Activated T-cell treated with anti-CD3 and anti-CD28 coated beads, Interleukin-2, amount 50 U/mL, for 24 hours (primary cell): Measurements from ENCODE around the gene MIB2.
"Not testable (repeated sequence)": the region's sequence is repeated elsewhere in the genome, so short reads cannot be mapped to it uniquely, and the experiment has no call there.

Source experiments
- DNase-seq: peaks from one replicate; pipeline ENCODE4 v3.0.0-alpha.2; 2020
- H3K27ac Mint-ChIP-seq: 2 replicates; pipeline ENCODE4 v1.8.0; 2020; ENCODE audit warnings: mild to moderate bottlenecking, mixed read lengths
- H3K27me3 Mint-ChIP-seq: 2 replicates; pipeline ENCODE4 v1.8.0; 2020; ENCODE audit warnings: mixed read lengths
- H3K36me3 Mint-ChIP-seq: 2 replicates; pipeline ENCODE4 v1.8.0; 2020; ENCODE audit warnings: low read depth, mixed read lengths
- H3K4me1 Mint-ChIP-seq: 2 replicates; pipeline ENCODE4 v1.8.0; 2020; ENCODE audit warnings: low read depth, mixed read lengths
- H3K4me3 Mint-ChIP-seq: 2 replicates; pipeline ENCODE4 v1.8.0; 2020; ENCODE audit warnings: mild to moderate bottlenecking, moderate library complexity, mixed read lengths
- H3K9me3 Mint-ChIP-seq: 2 replicates; pipeline ENCODE4 v1.8.0; 2020; ENCODE audit warnings: mixed read lengths

Gene MIB2

GRCh38 chr1:1593834-1594601 lies 21.3 kb upstream of the MIB2 start:
- H3K36me3 Mint-ChIP-seq = no peaks in the 10 kb centered on the region
- peaks cover 8% of the 10 kb centered on the region for H3K27me3 Mint-ChIP-seq
- H3K27ac Mint-ChIP-seq = no peak overlapping the region
- H3K4me3 Mint-ChIP-seq = no peak overlapping the region
- DNase-seq = no peak
- peaks cover 9% of the 10 kb centered on the region for H3K4me1 Mint-ChIP-seq
- H3K9me3 Mint-ChIP-seq = no peaks in the 10 kb centered on the region

- Mint-ChIP-seq H3K4me1 (peaks cover 12% of the 10 kb centered on the region), H3K4me3 (no peak overlapping the region), H3K27ac (no peak overlapping the region), H3K9me3 (no peaks in the 10 kb centered on the region), H3K36me3 (no peaks in the 10 kb centered on the region), H3K27me3 (peaks cover 10% of the 10 kb centered on the region)
- no peak for DNase-seq
These were observed 20.6 kb upstream of the MIB2 start for GRCh38 chr1:1594602-1595260.

GRCh38 chr1:1595341-1595740 lies 20.0 kb upstream of the MIB2 start:
- not testable (repeated sequence) for DNase-seq, H3K27ac Mint-ChIP-seq, H3K4me3 Mint-ChIP-seq, H3K9me3 Mint-ChIP-seq, H3K36me3 Mint-ChIP-seq, H3K27me3 Mint-ChIP-seq
- H3K4me1 Mint-ChIP-seq = peaks cover 12% of the 10 kb centered on the region

- Mint-ChIP-seq H3K36me3 (no peaks in the 10 kb centered on the region), H3K27me3 (peaks cover 10% of the 10 kb centered on the region), H3K9me3 (no peaks in the 10 kb centered on the region), H3K4me1 (peaks cover 14% of the 10 kb centered on the region), H3K4me3 (no peak overlapping the region), H3K27ac (no peak overlapping the region)
- no peak for DNase-seq
These were observed 18.6 kb upstream of the MIB2 start for GRCh38 chr1:1596493-1597274.

GRCh38 chr1:1597275-1597930 lies 17.9 kb upstream of the MIB2 start:
- no peak for DNase-seq
- H3K27ac Mint-ChIP-seq = no peak overlapping the region
- H3K36me3 Mint-ChIP-seq = no peaks in the 10 kb centered on the region
- H3K9me3 Mint-ChIP-seq = no peaks in the 10 kb centered on the region
- peaks cover 14% of the 10 kb centered on the region for H3K4me1 Mint-ChIP-seq
- H3K27me3 Mint-ChIP-seq = peaks cover 10% of the 10 kb centered on the region
- H3K4me3 Mint-ChIP-seq = peak overlapping the region; percentile 21

GRCh38 chr1:1598051-1598719 lies 17.1 kb upstream of the MIB2 start:
- no peak for DNase-seq
- peaks cover 14% of the 10 kb centered on the region for H3K4me1 Mint-ChIP-seq
- no peaks in the 10 kb centered on the region for H3K9me3 Mint-ChIP-seq
- H3K27me3 Mint-ChIP-seq = peaks cover 10% of the 10 kb centered on the region
- H3K36me3 Mint-ChIP-seq = no peaks in the 10 kb centered on the region
- H3K4me3 Mint-ChIP-seq = peak overlapping the region; percentile 66
- H3K27ac Mint-ChIP-seq = no peak overlapping the region

GRCh38 chr1:1598720-1599029 lies 16.6 kb upstream of the MIB2 start:
- H3K4me1 Mint-ChIP-seq = peaks cover 14% of the 10 kb centered on the region
- no peaks in the 10 kb centered on the region for H3K9me3 Mint-ChIP-seq
- peak overlapping the region; percentile 66 for H3K4me3 Mint-ChIP-seq
- H3K27me3 Mint-ChIP-seq = peaks cover 10% of the 10 kb centered on the region
- H3K36me3 Mint-ChIP-seq = no peaks in the 10 kb centered on the region
- DNase-seq = no peak
- no peak overlapping the region for H3K27ac Mint-ChIP-seq

GRCh38 chr1:1599030-1599934 lies 16.0 kb upstream of the MIB2 start:
- H3K36me3 Mint-ChIP-seq = no peaks in the 10 kb centered on the region
- H3K4me1 Mint-ChIP-seq = peaks cover 14% of the 10 kb centered on the region
- H3K4me3 Mint-ChIP-seq = peak overlapping the region; percentile 66
- H3K9me3 Mint-ChIP-seq = no peaks in the 10 kb centered on the region
- no peak overlapping the region for H3K27ac Mint-ChIP-seq
- peak; percentile 64 for DNase-seq
- peaks cover 10% of the 10 kb centered on the region for H3K27me3 Mint-ChIP-seq

GRCh38 chr1:1599935-1600860 lies 15.1 kb upstream of the MIB2 start, which contains the start of gene FNDC10:
FNDC10 (minus strand) TSS chr1:1600135; CDS start chr1:1600015, 120 bp downstream.
- H3K4me1 Mint-ChIP-seq = peaks cover 14% of the 10 kb centered on the region
- H3K9me3 Mint-ChIP-seq = no peaks in the 10 kb centered on the region
- H3K36me3 Mint-ChIP-seq = no peaks in the 10 kb centered on the region
- H3K4me3 Mint-ChIP-seq = peak within 1 kb of the TSS; percentile 66
- no peak for DNase-seq
- H3K27ac Mint-ChIP-seq = no peak within 1 kb of the TSS
- peaks cover 10% of the 10 kb centered on the region for H3K27me3 Mint-ChIP-seq

- H3K27me3 Mint-ChIP-seq = peaks cover 10% of the 10 kb centered on the region
- H3K4me3 Mint-ChIP-seq = peak overlapping the region; percentile 53
- H3K36me3 Mint-ChIP-seq = no peaks in the 10 kb centered on the region
- no peaks in the 10 kb centered on the region for H3K9me3 Mint-ChIP-seq
- H3K27ac Mint-ChIP-seq = no peak overlapping the region
- H3K4me1 Mint-ChIP-seq = peaks cover 14% of the 10 kb centered on the region
- no peak for DNase-seq
These were observed 14.3 kb upstream of the MIB2 start for GRCh38 chr1:1600861-1601563.

- Mint-ChIP-seq H3K4me3 (no peak overlapping the region), H3K36me3 (no peaks in the 10 kb centered on the region), H3K27ac (no peak overlapping the region), H3K27me3 (peaks cover 10% of the 10 kb centered on the region), H3K4me1 (peaks cover 16% of the 10 kb centered on the region), H3K9me3 (no peaks in the 10 kb centered on the region)
- no peak for DNase-seq
These were observed 13.6 kb upstream of the MIB2 start for GRCh38 chr1:1601564-1602303.
